PC-3 (cell line): ENCODE results near the gene SOCS2. TPM values are rescaled to one million over a fixed set of nuclear protein-coding genes. Genes with fewer than 3 reads are reported as not detected.

ENCODE experiments used
- ATAC-seq: fragments of 200-7000 bp; cut with Tn5 transposase; 2 replicates; pipeline ENCODE4 v1.9.1; 2020; ENCODE audit warnings: mild to moderate bottlenecking, moderate library complexity
- BruUV-seq: library from RNA; stranded (reverse); fragments of 400-500 nt; replicated peaks from 2 replicates; lab custom pipeline; 2021; lab: Mats Ljungman, UMichigan
- CTCF ChIA-PET: fragments of 300-600 bp; sonication (Branson Sonifier 250); formaldehyde crosslinking; loops from one replicate; lab custom pipeline; 2022; ENCODE audit warnings: antibody characterized with exemption; lab: Charles Lee
- POLR2A ChIA-PET: fragments of 300-600 bp; sonication (Branson Sonifier 250); formaldehyde crosslinking; loops from one replicate; lab custom pipeline; 2022; ENCODE audit warnings: antibody characterized with exemption; ENCODE audit not compliant: unreplicated experiment; lab: Charles Lee
- DNase-seq: peaks from one replicate; pipeline ENCODE4 v3.0.0-alpha.2; 2015
- H2AFZ ChIP-seq: fragments of 300-600 bp; sonication (generic); 2 replicates; pipeline ENCODE4 v1.6.0; 2016; ENCODE audit warnings: antibody characterized with exemption, low read length
- H3F3A ChIP-seq: fragments of 300-600 bp; sonication (generic); one replicate; pipeline ENCODE4 v1.6.0; 2017; ENCODE audit warnings: antibody characterized with exemption, low read length, control low read depth, mild to moderate bottlenecking; ENCODE audit not compliant: unreplicated experiment
- H3K27ac ChIP-seq: fragments of 300-600 bp; sonication (generic); 2 replicates; pipeline ENCODE4 v1.5.1; 2016; ENCODE audit warnings: mild to moderate bottlenecking, low read length
- H3K27me3 ChIP-seq: fragments of 300-600 bp; sonication (generic); 2 replicates; pipeline ENCODE4 v1.6.1; 2016; ENCODE audit warnings: low read length, mixed read lengths
- H3K36me3 ChIP-seq: fragments of 300-600 bp; sonication (generic); 2 replicates; pipeline ENCODE4 v1.6.1; 2016; ENCODE audit warnings: low read depth, mixed run types, low read length, mixed read lengths
- H3K4me1 ChIP-seq: fragments of 300-600 bp; sonication (generic); 2 replicates; pipeline ENCODE4 v1.5.1; 2016; ENCODE audit warnings: low read length; ENCODE audit not compliant: insufficient read depth
- H3K4me2 ChIP-seq: fragments of 300-600 bp; sonication (generic); 2 replicates; pipeline ENCODE4 v1.6.0; 2016; ENCODE audit warnings: low read length
- H3K4me3 ChIP-seq: fragments of 300-600 bp; sonication (generic); 2 replicates; pipeline ENCODE4 v1.5.1; 2016; ENCODE audit warnings: mild to moderate bottlenecking, low read length, mixed read lengths
- H3K79me2 ChIP-seq: fragments of 300-600 bp; sonication (generic); 2 replicates; pipeline ENCODE4 v1.6.1; 2017; ENCODE audit warnings: low read length, mixed read lengths
- H3K9ac ChIP-seq: fragments of 300-600 bp; sonication (generic); 2 replicates; pipeline ENCODE4 v1.6.0; 2016; ENCODE audit warnings: mild to moderate bottlenecking, low read length
- H3K9me2 ChIP-seq: fragments of 300-600 bp; sonication (generic); replicated peaks from 2 replicates; pipeline ENCODE4 v1.6.1; 2016; ENCODE audit warnings: mixed run types, low read length, mixed read lengths
- H3K9me3 ChIP-seq: fragments of 300-600 bp; sonication (generic); 2 replicates; pipeline ENCODE4 v1.6.1; 2016; ENCODE audit warnings: low read length, mixed read lengths
- H4K20me1 ChIP-seq: fragments of 300-600 bp; sonication (generic); 2 replicates; pipeline ENCODE4 v1.6.1; 2016; ENCODE audit warnings: low read length, mixed read lengths
- EZH2 ChIP-seq: fragments of 300-600 bp; sonication (generic); IDR thresholded peaks from one replicate; pipeline ENCODE4 v1.6.1; 2017; ENCODE audit warnings: antibody characterized with exemption, mild to moderate bottlenecking, low read length; ENCODE audit not compliant: unreplicated experiment
- EZH2phosphoT487 ChIP-seq: fragments of 300-600 bp; sonication (generic); IDR thresholded peaks from 2 replicates; pipeline ENCODE4 v1.6.1; 2018; ENCODE audit warnings: mild to moderate bottlenecking, antibody characterized with exemption, low read length, borderline replicate concordance
- intact Hi-C: fragments of 100-400 bp; cut with micrococcal nuclease; formaldehyde crosslinking; loops from 2 replicates; pipeline ENCODE4 v1.9.0; 2023
- total RNA-seq: library from RNA; depleted of rRNA; stranded (reverse); fragments of >200 nt; gene quantifications from 2 replicates; pipeline ENCODE4 v1.2.3, GENCODE V29; 2014
- TF ChIP-seq, protein P1 (sequence below): fragments of 300-600 bp; sonication (generic); conservative IDR thresholded peaks from 2 replicates; pipeline ENCODE4 v1.5.1; 2017; ENCODE audit warnings: antibody characterized with exemption, low read depth, mild to moderate bottlenecking, low read length

SOCS2 gene
- total RNA-seq, 1 experiment from 2014 or later = 28.9 TPM

DNA sequence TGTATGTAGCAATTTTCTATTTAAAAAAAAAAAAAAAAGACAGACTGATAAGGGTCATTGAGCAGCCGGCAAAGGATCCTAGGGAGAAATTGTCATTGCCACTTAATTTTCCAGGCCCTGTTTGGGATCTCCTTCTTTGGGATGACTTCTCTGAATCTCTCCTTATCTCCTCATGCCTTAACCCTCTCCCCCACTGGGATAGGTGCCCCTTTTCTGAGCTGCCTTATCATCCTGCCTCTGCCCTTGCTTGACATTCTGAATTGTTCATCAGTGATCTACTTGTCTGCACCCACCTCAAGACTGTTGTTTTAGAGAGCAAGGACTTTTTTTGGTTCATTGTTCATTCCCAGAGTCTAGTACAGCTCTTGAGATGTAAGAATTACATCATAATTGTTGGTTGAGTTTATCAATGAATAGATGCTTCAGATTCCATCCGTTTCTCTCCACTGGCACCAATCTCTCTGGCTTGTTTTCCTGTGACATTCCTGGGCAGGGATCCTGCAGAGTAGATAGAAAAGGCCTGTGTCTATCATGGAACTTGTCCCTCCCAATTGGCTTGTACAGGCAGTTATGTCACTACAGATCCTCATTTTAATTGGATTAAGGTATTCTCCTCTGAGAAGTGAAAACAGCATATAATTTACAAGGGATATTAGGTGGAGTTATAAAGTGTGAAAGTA, 42.6 kb downstream of the SOCS2 start:
- Histone ChIP-seq H3F3A (no peaks in the 10 kb centered on the region), H2AFZ (no peak overlapping the region), H3K4me1 (peaks cover 13% of the 10 kb centered on the region), H3K4me2 (no peak overlapping the region), H3K27ac (no peak overlapping the region), H3K36me3 (no peaks in the 10 kb centered on the region), H4K20me1 (no peaks in the 10 kb centered on the region), H3K79me2 (no peaks in the 10 kb centered on the region), H3K9ac (no peak overlapping the region), H3K9me2 (no peaks in the 10 kb centered on the region), H3K4me3 (no peak overlapping the region), H3K9me3 (no peaks in the 10 kb centered on the region), H3K27me3 (no peaks in the 10 kb centered on the region)
- no peak for DNase-seq
- ChIA-PET POLR2A (no interaction called here), CTCF (no interaction called here)
- no peak for ATAC-seq
- intact Hi-C loops = no loop called here
- BruUV-seq = no TSS peak
- TF ChIP-seq, protein P1, sequence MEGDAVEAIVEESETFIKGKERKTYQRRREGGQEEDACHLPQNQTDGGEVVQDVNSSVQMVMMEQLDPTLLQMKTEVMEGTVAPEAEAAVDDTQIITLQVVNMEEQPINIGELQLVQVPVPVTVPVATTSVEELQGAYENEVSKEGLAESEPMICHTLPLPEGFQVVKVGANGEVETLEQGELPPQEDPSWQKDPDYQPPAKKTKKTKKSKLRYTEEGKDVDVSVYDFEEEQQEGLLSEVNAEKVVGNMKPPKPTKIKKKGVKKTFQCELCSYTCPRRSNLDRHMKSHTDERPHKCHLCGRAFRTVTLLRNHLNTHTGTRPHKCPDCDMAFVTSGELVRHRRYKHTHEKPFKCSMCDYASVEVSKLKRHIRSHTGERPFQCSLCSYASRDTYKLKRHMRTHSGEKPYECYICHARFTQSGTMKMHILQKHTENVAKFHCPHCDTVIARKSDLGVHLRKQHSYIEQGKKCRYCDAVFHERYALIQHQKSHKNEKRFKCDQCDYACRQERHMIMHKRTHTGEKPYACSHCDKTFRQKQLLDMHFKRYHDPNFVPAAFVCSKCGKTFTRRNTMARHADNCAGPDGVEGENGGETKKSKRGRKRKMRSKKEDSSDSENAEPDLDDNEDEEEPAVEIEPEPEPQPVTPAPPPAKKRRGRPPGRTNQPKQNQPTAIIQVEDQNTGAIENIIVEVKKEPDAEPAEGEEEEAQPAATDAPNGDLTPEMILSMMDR = no peak
- TF ChIP-seq EZH2 (no peak), EZH2phosphoT487 (no peak)

DNA sequence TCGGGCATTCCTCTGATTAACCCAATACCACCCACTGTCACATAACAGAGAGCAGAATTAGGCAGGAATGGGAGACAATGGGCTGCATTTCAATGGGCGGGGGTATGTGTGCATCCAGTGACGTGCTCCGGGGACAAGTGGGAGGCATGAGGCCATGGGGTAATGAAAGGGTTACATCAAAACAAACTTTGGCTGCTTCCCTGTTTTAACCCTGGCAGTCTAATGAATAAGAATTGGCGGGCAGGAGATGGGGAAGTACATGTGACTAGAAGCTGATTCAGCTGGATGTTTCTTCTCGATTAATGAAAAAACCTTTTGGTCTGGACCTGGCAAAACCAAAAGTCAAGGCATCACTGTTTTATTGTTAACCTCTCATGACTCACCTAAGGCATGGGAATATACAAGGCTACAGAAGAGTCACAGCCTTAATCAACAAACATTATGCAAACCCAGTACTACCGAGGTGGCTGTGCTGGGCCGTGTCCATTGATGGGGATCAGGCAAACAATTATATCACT, 44.2 kb downstream of the SOCS2 start:
- peak overlapping the region; percentile 28; the same call in 1 of the 2 replicates for H3K4me2 ChIP-seq
- peak; percentile 99 for ATAC-seq
- H4K20me1 ChIP-seq = no peaks in the 10 kb centered on the region
- BruUV-seq = no TSS peak
- H3F3A ChIP-seq = no peaks in the 10 kb centered on the region
- H3K9me2 ChIP-seq = no peaks in the 10 kb centered on the region
- DNase-seq = peak; percentile 84
- peaks cover 13% of the 10 kb centered on the region for H3K4me1 ChIP-seq
- peak overlapping the region; percentile 79 for H3K27ac ChIP-seq
- no peaks in the 10 kb centered on the region for H3K9me3 ChIP-seq
- peak overlapping the region; percentile 39; the same call in 1 of the 2 replicates for H2AFZ ChIP-seq
- no peaks in the 10 kb centered on the region for H3K79me2 ChIP-seq
- ChIA-PET POLR2A (no interaction called here), CTCF (interaction anchor here (0.7 kb wide), 1 partner anchor 459 kb away, joined by 3 read pairs; no protein-coding TSS in a partner anchor)
- intact Hi-C loops = no loop called here
- peak overlapping the region; percentile 16; the same call in 1 of the 2 replicates for H3K9ac ChIP-seq
- no peak overlapping the region for H3K4me3 ChIP-seq
- TF ChIP-seq EZH2 (no peak), EZH2phosphoT487 (no peak)
- TF ChIP-seq, protein P1 = no peak
- H3K36me3 ChIP-seq = no peaks in the 10 kb centered on the region
- no peaks in the 10 kb centered on the region for H3K27me3 ChIP-seq

- Histone ChIP-seq H3F3A (peaks cover 3% of the 10 kb centered on the region), H4K20me1 (no peaks in the 10 kb centered on the region), H3K27me3 (no peaks in the 10 kb centered on the region), H3K79me2 (no peaks in the 10 kb centered on the region), H3K9me3 (no peaks in the 10 kb centered on the region), H3K36me3 (no peaks in the 10 kb centered on the region), H2AFZ (no peak overlapping the region), H3K27ac (no peak overlapping the region), H3K4me3 (no peak overlapping the region), H3K9me2 (no peaks in the 10 kb centered on the region), H3K9ac (no peak overlapping the region), H3K4me2 (no peak overlapping the region), H3K4me1 (peaks cover 29% of the 10 kb centered on the region)
- intact Hi-C loops = no loop called here
- no TSS peak for BruUV-seq
- CTCF ChIA-PET = no interaction called here
- ATAC-seq (no peak), DNase-seq (no peak)
- POLR2A ChIA-PET = no interaction called here
- TF ChIP-seq EZH2 = no peak
- TF ChIP-seq EZH2phosphoT487 = no peak
- TF ChIP-seq, protein P1 = no peak
Measured at GRCh38 chr12:93618891-93619410, 46.5 kb downstream of the SOCS2 start.
